Esophagus muscularis mucosa (tissue), 4 donors: ENCODE results near the gene DMRTC1B. TPM values are rescaled to one million over a fixed set of nuclear protein-coding genes. Genes with fewer than 3 reads are reported as not detected.
"Not testable (repeated sequence)": the region's sequence is repeated elsewhere in the genome, so short reads cannot be mapped to it uniquely, and the experiment has no call there.

Experiments used
- DNase-seq: peaks from one replicate; pipeline ENCODE4 v3.0.0-alpha.2; 2017; ENCODE audit errors: extremely low spot score
- H3K27ac ChIP-seq, 4 donors: fragments of 200-600 bp; sonication (generic); replicated peaks in 1 of 4; 1 replicate in 3 of 4; 2 replicates in 1 of 4; pipeline ENCODE4 v1.5.1; 2016 to 2019; ENCODE audit warnings: mild to moderate bottlenecking in 1 of 4
- H3K27me3 ChIP-seq, 4 donors: fragments of 200-600 bp; sonication (generic); one replicate each; pipeline versions ENCODE4 v1.5.1 to v1.6.0; 2016 to 2019
- H3K36me3 ChIP-seq, 4 donors: fragments of 200-600 bp; sonication (generic); one replicate each; pipeline ENCODE4 v1.5.1; 2016 to 2019
- H3K4me1 ChIP-seq, 4 donors: fragments of 200-600 bp; sonication (generic); one replicate each; pipeline ENCODE4 v1.5.1; 2016 to 2019
- H3K4me3 ChIP-seq, 4 donors: fragments of 200-600 bp; sonication (generic); 1 replicate in 2 of 4; 2 replicates in 2 of 4; pipeline ENCODE4 v1.5.1; 2016 to 2019; ENCODE audit warnings: mild to moderate bottlenecking in 4 of 4, moderate library complexity in 1 of 4
- H3K9me3 ChIP-seq, 4 donors: fragments of 200-600 bp; sonication (generic); 1 replicate in 3 of 4; 2 replicates in 1 of 4; pipeline ENCODE4 v1.5.1; 2016 to 2019
- CTCF ChIP-seq, 3 experiments: fragments of 200-600 bp in 2 of 3; fragments of 450-650 bp in 1 of 3; sonication (generic) in 2 of 3; IDR thresholded peaks; one replicate each; pipeline ENCODE4 v1.5.1; 2017 to 2019; ENCODE audit warnings: antibody characterized with exemption in 3 of 3, mild to moderate bottlenecking in 2 of 3, moderate library complexity in 1 of 3
- EP300 ChIP-seq: sonication (generic); formaldehyde crosslinking; IDR thresholded peaks from one replicate; pipeline ENCODE4 v1.6.1; 2017; ENCODE audit warnings: antibody characterized with exemption
- POLR2A ChIP-seq: fragments of 450-650 bp; IDR thresholded peaks from one replicate; pipeline ENCODE4 v1.6.1; 2017; ENCODE audit warnings: antibody characterized with exemption, moderate library complexity, mild to moderate bottlenecking, low read depth
- POLR2AphosphoS5 ChIP-seq, 2 donors: sonication (generic); formaldehyde crosslinking; IDR thresholded peaks; one replicate each; pipeline ENCODE4 v1.6.1; 2017; ENCODE audit warnings: antibody characterized with exemption in 2 of 2
- WGBS: methylation state at CpG from one replicate; pipeline ENCODE4 v1.1.5; 2018; 5-methylcytosine and 5-hydroxymethylcytosine counted together
- intact Hi-C: fragments of 100-400 bp; cut with DNase I; formaldehyde crosslinking; loops from one replicate; pipeline ENCODE4 v1.15.1; 2023
- total RNA-seq, 4 donors: library from RNA; depleted of rRNA; stranded (reverse); fragments of >200 nt; gene quantifications; one replicate each; pipeline versions ENCODE4 v1.1.0 to v1.2.1, GENCODE V29; 2016

The DMRTC1B gene
- not detected for total RNA-seq

GRCh38 chrX:72776653-72777466, at the start of gene DMRTC1B:
Gene DMRTC1B (plus strand): TSS chrX:72776890. CDS start chrX:72845136, 68,246 bp downstream.
- no CpG with 5 or more reads among the region's 44 CpGs for WGBS

GRCh38 chrX:72727846-72728245, 48.8 kb upstream of the DMRTC1B start:
- Histone ChIP-seq H3K4me3 (no peak overlapping the region), H3K4me1 (no peaks in the 10 kb centered on the region), H3K27me3 (no peaks in the 10 kb centered on the region), H3K9me3 (no peaks in the 10 kb centered on the region), H3K36me3 (no peaks in the 10 kb centered on the region), H3K27ac (no peak overlapping the region)
- WGBS = 88% methylated on average over 7 of the region's 7 CpGs
- DNase-seq = no peak
- TF ChIP-seq POLR2AphosphoS5 (IDR thresholded peaks at IDR 0.05) = no peak
- no peak for TF ChIP-seq POLR2A
- intact Hi-C loops = no loop called here

More at GRCh38 chrX:72776653-72777466, at the start of gene DMRTC1B:
- H3K36me3 ChIP-seq, H3K4me1 ChIP-seq, H3K27me3 ChIP-seq, H3K9me3 ChIP-seq, H3K4me3 ChIP-seq, intact Hi-C loops, DNase-seq, H3K27ac ChIP-seq: not testable (repeated sequence)

GRCh38 chrX:72733636-72734035, 43.1 kb upstream of the DMRTC1B start:
- DNase-seq, H3K9me3 ChIP-seq, H3K27ac ChIP-seq, H3K27me3 ChIP-seq, intact Hi-C loops, H3K4me3 ChIP-seq, H3K36me3 ChIP-seq, H3K4me1 ChIP-seq: not testable (repeated sequence)
- 63% methylated on average over 8 of the region's 8 CpGs for WGBS

GRCh38 chrX:72735561-72735960, 41.1 kb upstream of the DMRTC1B start:
- H3K9me3 ChIP-seq = no peaks in the 10 kb centered on the region
- H3K27ac ChIP-seq = no peak overlapping the region
- no peaks in the 10 kb centered on the region for H3K4me1 ChIP-seq
- TF ChIP-seq POLR2AphosphoS5 (IDR thresholded peaks at IDR 0.05) (no peak), POLR2A (no peak), CTCF (IDR thresholded peaks at IDR 0.05) (no peak), EP300 (no peak)
- DNase-seq = no peak
- peaks cover 0 to 4% (median 0%) of the 10 kb centered on the region in 4 donors for H3K27me3 ChIP-seq
- 81% methylated on average over 1 of the region's 1 CpG for WGBS
- no peaks in the 10 kb centered on the region for H3K36me3 ChIP-seq
- H3K4me3 ChIP-seq = no peak overlapping the region
- intact Hi-C loops = no loop called here

GRCh38 chrX:72745546-72745945, 31.1 kb upstream of the DMRTC1B start:
- H3K27ac ChIP-seq, H3K36me3 ChIP-seq, intact Hi-C loops, H3K4me1 ChIP-seq, DNase-seq, H3K4me3 ChIP-seq, H3K27me3 ChIP-seq, H3K9me3 ChIP-seq: not testable (repeated sequence)
- WGBS = no CpG with 5 or more reads among the region's 7 CpGs

GRCh38 chrX:72748545-72748944, 28.1 kb upstream of the DMRTC1B start:
- DNase-seq = not testable (repeated sequence)

GRCh38 chrX:72760454-72760853, 16.2 kb upstream of the DMRTC1B start:
- H3K4me3 ChIP-seq, H3K36me3 ChIP-seq, H3K4me1 ChIP-seq, H3K9me3 ChIP-seq, H3K27me3 ChIP-seq, H3K27ac ChIP-seq, intact Hi-C loops, DNase-seq: not testable (repeated sequence)
- no CpG with 5 or more reads among the region's 9 CpGs for WGBS

More at GRCh38 chrX:72748545-72748944, 28.1 kb upstream of the DMRTC1B start:
- H3K9me3 ChIP-seq, H3K4me1 ChIP-seq, H3K36me3 ChIP-seq, H3K4me3 ChIP-seq, H3K27ac ChIP-seq, intact Hi-C loops, H3K27me3 ChIP-seq: not testable (repeated sequence)
- WGBS = no CpG with 5 or more reads among the region's 3 CpGs

GRCh38 chrX:72777467-72777790, 739 bp downstream of the DMRTC1B start:
- H3K9me3 ChIP-seq, H3K36me3 ChIP-seq, H3K27me3 ChIP-seq, DNase-seq, H3K4me1 ChIP-seq, intact Hi-C loops, H3K4me3 ChIP-seq, H3K27ac ChIP-seq: not testable (repeated sequence)
- no CpG with 5 or more reads among the region's 15 CpGs for WGBS

GRCh38 chrX:72778146-72778545, 1.5 kb downstream of the DMRTC1B start:
- H3K4me3 ChIP-seq, H3K27ac ChIP-seq, H3K27me3 ChIP-seq, DNase-seq, intact Hi-C loops, H3K9me3 ChIP-seq, H3K4me1 ChIP-seq, H3K36me3 ChIP-seq: not testable (repeated sequence)
- no CpG with 5 or more reads among the region's 6 CpGs for WGBS

- H3K27me3 ChIP-seq, DNase-seq, H3K9me3 ChIP-seq, intact Hi-C loops, H3K4me3 ChIP-seq, H3K27ac ChIP-seq, H3K4me1 ChIP-seq, H3K36me3 ChIP-seq: not testable (repeated sequence)
- no CpG with 5 or more reads among the region's 15 CpGs for WGBS
These were observed 5.9 kb downstream of the DMRTC1B start, which contains the start of gene FAM236B for GRCh38 chrX:72782560-72782959. Gene FAM236B (minus strand): TSS chrX:72782660. CDS start chrX:72782560, 100 bp downstream.

GRCh38 chrX:72783365-72783936, 6.8 kb downstream of the DMRTC1B start:
- H3K36me3 ChIP-seq, H3K4me1 ChIP-seq, DNase-seq, H3K9me3 ChIP-seq, intact Hi-C loops, H3K4me3 ChIP-seq, H3K27me3 ChIP-seq, H3K27ac ChIP-seq: not testable (repeated sequence)
- WGBS = no CpG with 5 or more reads among the region's 8 CpGs
